Superior temporal gyrus (tissue), 1 donor: ENCODE measurements around the gene PRDX5.

Experiments used
- DNase-seq: peaks from one replicate; pipeline ENCODE4 v3.0.0-alpha.2; 2016; ENCODE audit errors: extremely low spot score

Gene PRDX5

DNA sequence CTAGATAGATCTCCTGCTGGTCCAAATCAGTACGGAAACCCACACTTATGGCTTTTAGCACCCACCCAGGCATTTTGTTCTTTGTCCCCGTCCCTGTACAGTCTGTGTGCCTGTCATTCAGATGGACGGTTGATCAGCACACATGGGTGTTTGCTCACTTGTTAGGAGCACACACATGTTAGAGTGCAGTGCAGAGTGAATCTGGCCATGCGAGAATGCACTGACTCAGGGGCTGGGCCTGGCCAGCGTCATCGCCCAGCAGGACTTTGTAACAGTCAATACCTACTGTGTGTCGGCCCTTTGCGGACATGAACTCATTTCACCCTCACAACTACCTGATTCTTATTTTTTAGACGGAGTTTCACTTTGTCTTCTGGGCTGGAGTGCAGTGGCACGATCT is 44.4 kb downstream of the PRDX5 start:
- no peak for DNase-seq

DNA sequence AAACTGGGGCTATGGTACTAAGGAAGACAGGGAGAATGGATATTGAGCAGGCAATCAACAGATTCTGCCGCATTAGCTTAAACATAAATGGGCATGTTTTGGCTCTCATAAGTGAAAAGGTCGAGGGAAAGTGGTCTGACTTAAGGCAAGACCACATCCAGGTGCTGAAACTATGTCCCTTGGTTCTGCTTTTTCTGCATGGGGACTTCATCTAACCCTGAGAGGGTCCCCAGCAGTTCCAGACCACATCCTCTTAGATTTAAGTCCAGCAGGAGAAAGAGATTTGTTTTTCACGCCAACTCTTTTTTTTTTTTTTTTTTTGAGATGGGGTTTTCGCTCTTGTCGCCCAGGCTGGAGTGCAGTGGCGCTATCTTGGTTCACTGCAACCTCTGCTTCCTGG is 46.5 kb downstream of the PRDX5 start:
- no peak for DNase-seq

GRCh38 chr11:64364911-64365310 is 47.0 kb downstream of the PRDX5 start:
- DNase-seq: no peak

- DNase-seq: no peak
Observed at GRCh38 chr11:64366751-64367150, 48.8 kb downstream of the PRDX5 start.

DNA sequence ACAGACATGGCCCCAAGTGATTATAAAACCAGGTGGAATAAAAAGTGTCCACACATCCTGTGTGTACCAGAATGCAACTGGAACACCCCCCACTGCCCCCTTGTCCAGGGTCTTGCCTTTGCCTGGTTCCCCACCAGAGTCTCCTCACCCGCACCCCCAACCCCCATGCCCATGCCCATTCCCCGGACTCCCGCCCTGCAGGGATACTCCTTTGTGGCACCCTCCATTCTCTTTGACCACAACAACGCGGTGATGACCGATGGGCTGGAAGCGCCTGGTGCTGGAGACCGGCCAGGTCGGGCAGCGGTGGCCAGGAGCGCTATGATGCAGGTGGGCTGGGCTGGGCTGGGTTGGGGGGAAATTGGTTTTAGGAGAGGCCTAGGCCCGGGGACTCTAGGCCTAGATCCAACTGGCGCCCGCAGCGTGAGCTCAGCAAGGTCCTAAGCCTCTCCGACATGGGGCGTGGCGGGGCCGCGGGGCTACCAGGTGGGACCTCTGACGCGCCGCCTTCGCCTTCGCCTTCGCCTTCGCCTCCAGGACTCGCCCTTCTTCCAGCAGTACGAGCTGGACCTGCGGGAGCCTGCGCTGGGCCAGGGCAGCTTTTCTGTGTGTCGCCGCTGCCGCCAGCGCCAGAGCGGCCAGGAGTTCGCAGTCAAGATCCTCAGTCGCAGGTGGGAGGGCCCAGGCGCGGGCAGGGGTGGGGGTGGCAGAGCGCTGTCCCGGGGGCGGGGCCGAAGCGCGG is 50.2 kb downstream of the PRDX5 start:
- DNase-seq: no peak

DNA sequence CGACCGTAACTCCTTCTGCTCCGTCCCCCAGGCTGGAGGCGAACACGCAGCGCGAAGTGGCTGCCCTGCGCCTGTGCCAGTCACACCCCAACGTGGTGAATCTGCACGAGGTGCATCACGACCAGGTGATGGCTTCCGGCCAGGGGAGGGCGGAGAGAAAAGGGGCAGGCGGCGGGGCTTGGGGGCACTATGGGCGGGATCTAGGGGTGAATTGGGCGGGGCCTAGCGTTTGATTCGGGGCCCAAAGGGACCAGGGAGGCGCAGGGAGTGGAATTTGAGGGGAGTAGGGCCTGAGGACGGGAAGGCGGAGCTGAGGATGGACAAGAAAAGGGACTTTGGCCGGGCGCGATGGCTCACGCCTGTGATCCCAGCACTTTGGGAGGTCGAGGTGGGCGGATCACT is 50.8 kb downstream of the PRDX5 start:
- no peak for DNase-seq

DNA sequence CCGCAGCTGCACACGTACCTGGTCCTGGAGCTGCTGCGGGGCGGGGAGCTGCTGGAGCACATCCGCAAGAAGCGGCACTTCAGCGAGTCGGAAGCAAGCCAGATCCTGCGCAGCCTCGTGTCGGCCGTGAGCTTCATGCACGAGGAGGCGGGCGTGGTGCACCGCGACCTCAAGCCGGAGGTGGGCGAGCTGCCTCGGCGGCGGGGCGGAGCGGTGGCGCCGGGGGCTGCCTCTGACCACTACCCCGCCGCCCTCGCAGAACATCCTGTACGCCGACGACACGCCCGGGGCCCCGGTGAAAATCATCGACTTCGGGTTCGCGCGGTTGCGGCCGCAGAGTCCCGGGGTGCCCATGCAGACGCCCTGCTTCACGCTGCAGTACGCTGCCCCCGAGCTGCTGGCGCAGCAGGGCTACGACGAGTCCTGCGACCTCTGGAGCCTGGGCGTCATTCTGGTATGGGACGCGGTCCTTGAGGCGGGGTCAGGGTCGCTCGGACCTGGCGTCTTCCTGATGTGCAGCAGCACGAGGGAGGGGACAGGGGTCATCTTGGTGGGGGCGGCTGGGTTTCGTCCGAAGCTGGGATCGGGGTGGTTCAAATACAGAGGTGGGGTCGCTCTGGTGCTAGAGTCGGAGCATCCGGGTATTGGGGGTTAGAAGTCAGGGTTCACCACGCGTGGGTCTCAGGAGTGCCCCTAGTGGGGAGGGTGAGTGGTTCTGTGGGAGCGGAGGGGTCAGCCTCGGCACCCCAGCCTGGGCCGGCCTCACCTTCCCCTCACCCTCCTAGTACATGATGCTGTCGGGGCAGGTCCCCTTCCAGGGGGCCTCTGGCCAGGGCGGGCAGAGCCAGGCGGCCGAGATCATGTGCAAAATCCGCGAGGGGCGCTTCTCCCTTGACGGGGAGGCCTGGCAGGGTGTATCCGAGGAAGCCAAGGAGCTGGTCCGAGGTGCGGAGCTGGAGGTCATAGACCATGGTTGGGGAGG is 51.8 kb downstream of the PRDX5 start:
- DNase-seq: no peak

DNA sequence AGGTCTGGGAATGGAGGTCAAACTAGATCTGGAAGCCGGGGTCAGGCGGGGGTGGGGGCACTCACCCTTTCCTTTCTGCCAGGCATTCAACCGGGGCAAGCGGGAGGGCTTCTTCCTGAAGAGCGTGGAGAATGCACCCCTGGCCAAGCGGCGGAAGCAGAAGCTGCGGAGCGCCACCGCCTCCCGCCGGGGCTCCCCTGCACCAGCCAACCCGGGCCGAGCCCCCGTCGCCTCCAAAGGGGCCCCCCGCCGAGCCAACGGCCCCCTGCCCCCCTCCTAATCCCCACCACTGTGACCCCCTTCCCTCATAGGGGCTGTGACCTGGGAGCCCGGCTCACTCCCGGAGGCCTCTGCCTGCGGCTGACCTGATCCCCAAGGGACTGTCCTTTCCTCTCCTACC is 53.3 kb downstream of the PRDX5 start:
- no peak for DNase-seq
